Measurements from ENCODE around the gene ANKRD39.
"Not testable (repeated sequence)": the region's sequence is repeated elsewhere in the genome, so short reads cannot be mapped to it uniquely, and the experiment has no call there.

Gene ANKRD39

DNA sequence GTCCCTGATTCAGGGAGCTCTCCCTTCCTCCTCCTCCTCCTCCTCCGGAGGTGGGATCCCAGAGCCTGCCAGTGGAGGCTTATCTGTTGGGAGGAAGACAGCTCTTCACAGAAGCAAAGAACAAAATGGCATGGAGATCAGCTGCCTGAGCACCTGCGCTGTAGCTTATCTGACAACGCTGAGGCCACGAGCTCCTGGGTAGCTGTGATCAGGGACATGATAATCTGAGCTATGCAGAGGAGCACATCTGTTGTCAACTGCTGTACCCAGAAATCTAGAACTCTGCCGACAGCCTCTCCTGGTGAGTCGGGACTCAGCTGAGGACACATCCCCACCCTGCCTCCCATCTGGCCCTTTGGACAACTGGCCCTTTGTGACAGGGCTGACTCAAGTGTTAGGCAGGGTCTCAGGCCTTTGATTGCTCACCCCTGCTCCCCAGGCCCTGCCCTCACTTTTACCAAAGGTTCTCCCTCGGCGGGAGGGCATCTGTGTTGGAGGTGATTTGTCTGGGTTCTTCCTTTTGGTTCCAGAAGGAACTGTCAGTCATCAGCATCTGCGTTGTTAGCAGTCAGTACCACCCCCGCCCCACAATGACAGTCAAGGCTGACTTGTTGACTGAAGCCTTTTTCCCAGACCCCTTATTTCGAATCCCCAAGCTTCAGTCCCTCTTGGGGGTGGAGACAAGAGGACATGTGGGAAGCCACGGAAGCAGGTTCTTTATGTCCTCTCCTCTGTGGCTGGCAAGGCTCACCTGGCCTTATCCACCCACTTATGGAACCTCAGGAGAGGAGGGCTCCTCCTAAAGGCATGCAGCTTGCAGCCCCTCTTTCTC is 47.6 kb downstream of the ANKRD39 start:
- no peak overlapping the region for H3K27ac Mint-ChIP-seq
- H3K4me1 Mint-ChIP-seq: peaks cover 14% of the 10 kb centered on the region
- no peaks in the 10 kb centered on the region for H3K9me3 Mint-ChIP-seq
- ATAC-seq (no peak), DNase-seq (no peak)
- no peaks in the 10 kb centered on the region for H3K27me3 Mint-ChIP-seq
- H3K4me3 Mint-ChIP-seq: no peak overlapping the region
- H3K36me3 Mint-ChIP-seq (ENCODE audit: low read depth): no peaks in the 10 kb centered on the region

DNA sequence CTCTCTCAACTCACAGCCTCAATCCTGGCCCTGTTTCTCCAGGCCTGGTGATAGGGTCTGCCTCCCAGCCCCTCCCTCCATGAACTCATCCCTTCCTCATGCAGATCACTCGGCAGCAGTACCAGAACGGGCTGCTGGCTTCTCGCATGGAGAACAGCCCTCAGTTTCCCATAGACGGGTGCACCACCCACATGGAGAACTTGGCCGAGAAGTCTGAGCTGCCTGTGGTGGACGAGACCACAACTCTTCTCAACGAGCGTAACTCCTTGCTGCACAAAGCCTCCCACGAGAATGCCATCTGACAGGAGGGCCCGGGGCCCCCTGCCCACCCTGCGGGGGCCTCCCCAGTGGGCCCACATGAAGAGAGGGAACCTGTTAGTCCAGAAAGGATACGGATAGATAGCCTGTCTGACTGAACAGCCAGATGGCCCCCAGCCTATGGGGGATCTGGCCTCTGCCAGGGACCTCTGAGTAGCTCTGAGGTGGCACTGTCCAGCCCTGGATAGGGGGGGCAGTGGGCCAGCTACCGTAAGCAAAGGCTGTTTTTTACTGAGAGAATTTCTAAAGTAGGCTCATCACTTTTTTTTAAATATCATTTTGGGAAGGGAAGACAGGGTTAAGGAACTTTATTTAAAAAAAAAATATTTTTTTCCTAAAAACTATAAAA is 48.5 kb downstream of the ANKRD39 start:
- Mint-ChIP-seq H3K4me1 (peaks cover 10% of the 10 kb centered on the region), H3K4me3 (no peak overlapping the region), H3K27me3 (no peaks in the 10 kb centered on the region), H3K27ac (no peak overlapping the region), H3K9me3 (no peaks in the 10 kb centered on the region), H3K36me3 (ENCODE audit: low read depth) (no peaks in the 10 kb centered on the region)
- ATAC-seq (no peak), DNase-seq (no peak)

DNA sequence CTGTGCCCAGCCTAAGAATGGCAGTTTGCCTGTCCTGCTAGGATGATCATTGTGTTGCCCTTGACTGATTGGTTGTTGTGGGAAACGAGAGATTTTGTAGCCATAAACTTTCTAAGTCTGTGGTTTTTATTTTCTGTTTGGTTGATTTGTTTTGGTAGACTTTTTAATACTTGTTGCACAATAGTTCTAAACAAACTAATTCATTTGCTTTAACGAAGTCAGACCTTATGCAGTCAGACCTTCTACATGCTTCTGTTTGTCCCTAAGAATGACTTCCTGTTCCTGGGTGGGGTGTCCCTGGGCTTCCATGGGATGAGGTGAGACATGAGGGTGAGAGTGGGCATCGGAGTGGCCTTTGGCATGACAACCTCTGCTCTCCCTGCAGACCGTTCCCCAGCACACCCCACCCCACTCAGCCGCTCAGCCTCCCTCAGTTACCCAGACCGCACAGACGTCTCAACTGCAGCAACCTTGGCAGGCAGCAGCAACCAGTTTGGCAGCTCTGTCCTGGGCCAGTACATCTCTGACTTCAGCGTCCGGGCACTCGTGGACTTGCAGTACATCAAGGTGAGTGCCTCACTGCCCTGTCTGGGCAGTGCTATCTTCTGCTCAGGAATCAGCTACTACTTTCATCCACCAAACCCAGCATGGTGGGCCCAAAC is 49.5 kb downstream of the ANKRD39 start:
- Mint-ChIP-seq H3K27ac (no peak overlapping the region), H3K36me3 (ENCODE audit: low read depth) (no peaks in the 10 kb centered on the region), H3K4me1 (peaks cover 10% of the 10 kb centered on the region), H3K27me3 (no peaks in the 10 kb centered on the region), H3K9me3 (no peaks in the 10 kb centered on the region), H3K4me3 (no peak overlapping the region)
- DNase-seq (no peak), ATAC-seq (no peak)

DNA sequence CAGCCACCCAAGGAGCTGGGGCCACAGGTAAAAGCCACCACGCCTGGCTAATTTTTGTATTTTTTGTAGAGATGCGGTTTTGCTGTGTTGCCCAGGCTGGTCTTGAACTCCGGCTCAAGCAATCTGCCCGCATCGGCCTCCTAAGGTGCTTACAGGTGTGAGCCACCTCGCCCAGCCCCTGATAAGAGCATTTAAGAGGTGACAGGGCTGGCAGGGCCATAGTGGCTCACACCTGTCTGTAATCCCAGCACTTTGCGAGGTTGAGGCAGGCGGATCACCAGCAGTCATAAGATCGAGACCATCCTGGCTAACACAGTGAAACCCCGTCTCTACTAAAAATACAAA is 50.7 kb downstream of the ANKRD39 start:
- ATAC-seq (no peak), DNase-seq (no peak)
- Mint-ChIP-seq H3K36me3 (ENCODE audit: low read depth) (no peaks in the 10 kb centered on the region), H3K9me3 (no peaks in the 10 kb centered on the region), H3K4me1 (peaks cover 10% of the 10 kb centered on the region), H3K4me3 (no peak overlapping the region), H3K27ac (no peak overlapping the region), H3K27me3 (no peaks in the 10 kb centered on the region)

DNA sequence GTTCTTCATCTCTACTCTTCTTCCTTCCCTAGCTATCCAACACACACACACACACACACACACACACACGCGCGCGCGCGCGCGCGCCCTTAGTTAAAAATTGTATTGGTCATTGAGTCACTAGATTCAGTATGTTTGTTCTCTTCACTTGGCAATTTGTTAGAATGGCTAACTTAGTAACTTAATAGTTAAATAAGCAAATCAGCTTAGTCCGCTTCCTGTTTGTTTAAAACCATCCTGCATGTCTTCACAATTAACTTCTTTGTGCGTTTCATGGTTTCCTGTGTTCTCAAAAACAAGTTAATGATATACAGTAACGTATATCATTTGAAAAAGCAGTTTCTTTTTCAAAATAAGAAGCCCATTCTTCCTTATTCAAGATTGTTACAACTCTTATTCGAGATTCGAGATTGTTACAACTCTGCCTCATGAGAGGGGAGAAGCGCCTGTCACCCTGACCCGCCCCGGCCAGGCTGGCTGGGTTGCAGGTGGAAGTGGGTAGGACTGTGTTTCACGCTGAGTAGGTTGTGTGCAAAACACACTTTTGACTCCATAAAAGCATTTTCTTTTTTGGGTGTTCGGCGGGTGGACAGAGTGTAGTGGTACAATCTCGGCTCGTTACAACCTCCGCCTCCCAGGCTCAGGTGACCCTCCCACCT is 51.2 kb downstream of the ANKRD39 start:
- no peak overlapping the region for H3K4me3 Mint-ChIP-seq
- no peaks in the 10 kb centered on the region for H3K27me3 Mint-ChIP-seq

DNA sequence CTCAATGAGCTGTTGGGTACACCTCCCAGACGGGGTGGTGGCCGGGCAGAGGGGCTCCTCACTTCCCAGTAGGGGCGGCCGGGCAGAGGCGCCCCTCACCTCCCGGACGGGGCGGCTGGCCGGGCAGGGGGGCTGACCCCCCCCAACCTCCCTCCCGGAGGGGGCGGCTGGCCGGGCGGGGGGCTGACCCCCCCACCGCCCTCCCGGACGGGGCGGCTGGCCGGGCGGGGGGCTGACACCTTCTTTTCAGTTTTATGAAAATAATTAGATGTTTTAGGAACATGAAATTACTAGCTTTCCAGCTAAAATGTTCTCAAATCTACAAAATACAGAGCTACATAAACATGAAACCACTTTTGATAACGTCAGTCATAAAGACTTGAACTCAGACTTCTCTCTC is 51.9 kb downstream of the ANKRD39 start:
- H3K27ac Mint-ChIP-seq; H3K36me3 Mint-ChIP-seq (ENCODE audit: low read depth); H3K27me3 Mint-ChIP-seq; H3K4me1 Mint-ChIP-seq; H3K4me3 Mint-ChIP-seq; ATAC-seq; DNase-seq; H3K9me3 Mint-ChIP-seq: not testable (repeated sequence)

More for the DNA sequence above, 51.2 kb downstream of the ANKRD39 start:
- Mint-ChIP-seq H3K27ac (no peak overlapping the region), H3K36me3 (ENCODE audit: low read depth) (no peaks in the 10 kb centered on the region), H3K9me3 (no peaks in the 10 kb centered on the region), H3K4me1 (peaks cover 10% of the 10 kb centered on the region)
- no peak for DNase-seq
- no peak for ATAC-seq

DNA sequence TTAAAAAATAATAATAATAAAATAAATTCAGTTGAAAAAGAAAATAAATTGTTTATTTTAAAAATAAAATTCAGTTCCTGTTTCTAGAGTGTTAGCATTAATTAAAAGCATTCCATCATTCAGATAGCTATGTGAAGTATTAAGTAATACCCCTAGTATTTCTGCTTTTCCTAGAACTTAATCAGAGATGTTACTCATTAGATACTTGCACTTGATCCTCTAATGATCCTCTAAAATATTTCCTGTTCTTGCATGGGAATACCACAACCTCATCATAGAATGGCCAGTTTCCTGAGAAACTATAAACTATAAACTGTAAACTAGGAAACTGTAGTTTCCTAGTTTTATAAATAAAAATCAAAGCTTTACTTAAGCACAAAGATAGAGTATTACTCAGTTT is 52.8 kb downstream of the ANKRD39 start:
- peaks cover 10% of the 10 kb centered on the region for H3K4me1 Mint-ChIP-seq
- H3K27ac Mint-ChIP-seq: no peak overlapping the region
- no peaks in the 10 kb centered on the region for H3K9me3 Mint-ChIP-seq
- no peaks in the 10 kb centered on the region for H3K36me3 Mint-ChIP-seq (ENCODE audit: low read depth)
- H3K4me3 Mint-ChIP-seq: no peak overlapping the region
- DNase-seq: no peak
- ATAC-seq: no peak
- no peaks in the 10 kb centered on the region for H3K27me3 Mint-ChIP-seq

DNA sequence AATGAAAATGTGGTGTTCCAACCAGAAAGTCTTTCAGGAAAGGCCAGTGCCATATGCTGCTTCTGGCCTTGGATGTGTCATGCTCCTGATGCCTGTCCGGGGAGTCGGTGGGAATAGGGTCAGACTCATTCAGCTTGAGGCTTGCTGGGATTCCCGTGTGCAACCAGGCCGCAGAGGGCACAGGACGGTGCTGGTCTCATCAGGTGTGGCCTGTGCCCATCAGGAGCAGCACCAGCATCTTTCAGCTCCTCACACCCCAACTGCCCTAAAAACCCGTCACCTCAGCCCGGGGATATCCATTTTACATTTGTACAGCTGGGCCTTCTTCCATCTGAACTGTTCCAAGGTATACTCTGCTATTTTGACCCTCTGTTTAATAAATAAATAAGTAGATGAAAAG is 55.1 kb downstream of the ANKRD39 start:
- H3K27me3 Mint-ChIP-seq: no peaks in the 10 kb centered on the region
- H3K27ac Mint-ChIP-seq: no peak overlapping the region
- H3K4me3 Mint-ChIP-seq: no peak overlapping the region
- DNase-seq (no peak), ATAC-seq (no peak)
- H3K36me3 Mint-ChIP-seq (ENCODE audit: low read depth): no peaks in the 10 kb centered on the region
- peaks cover 10% of the 10 kb centered on the region for H3K4me1 Mint-ChIP-seq
- no peaks in the 10 kb centered on the region for H3K9me3 Mint-ChIP-seq

DNA sequence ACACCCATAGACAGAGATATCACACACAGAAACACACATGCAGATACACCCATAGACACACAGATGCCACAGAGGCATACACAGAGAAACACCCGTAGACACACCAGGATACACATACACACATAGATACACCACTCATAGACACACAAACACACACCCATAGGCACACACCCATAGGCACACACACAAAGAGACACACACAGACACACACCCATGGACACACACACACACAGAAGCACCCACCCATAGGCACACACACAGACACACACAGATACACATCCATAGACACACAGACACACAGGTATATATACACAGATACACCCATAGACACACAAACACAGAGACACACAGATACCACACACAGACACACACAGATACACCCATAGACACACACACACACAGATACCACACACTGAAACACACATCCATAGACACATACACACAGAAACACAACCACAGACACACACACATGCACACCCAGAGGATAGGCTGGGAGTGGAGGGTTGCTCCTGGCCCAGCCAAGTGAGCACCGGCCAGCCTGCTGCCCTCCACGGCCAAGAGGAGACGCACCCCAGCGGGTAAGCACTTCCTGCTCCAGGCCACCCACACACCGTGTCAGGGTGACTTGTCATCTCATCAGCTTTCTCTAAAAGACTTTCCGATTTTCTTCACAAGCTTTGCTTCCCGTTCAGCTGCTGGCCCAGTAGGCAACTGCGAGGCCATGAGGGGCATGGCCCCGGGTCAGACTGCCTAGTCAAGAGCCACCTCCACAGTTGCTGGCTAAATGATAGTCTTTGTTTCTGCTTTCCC is 55.8 kb downstream of the ANKRD39 start:
- DNase-seq: no peak
- Mint-ChIP-seq H3K27ac (no peak overlapping the region), H3K9me3 (no peaks in the 10 kb centered on the region), H3K36me3 (ENCODE audit: low read depth) (no peaks in the 10 kb centered on the region), H3K27me3 (no peaks in the 10 kb centered on the region), H3K4me1 (peaks cover 9% of the 10 kb centered on the region), H3K4me3 (no peak overlapping the region)
- ATAC-seq: peak; percentile 43

DNA sequence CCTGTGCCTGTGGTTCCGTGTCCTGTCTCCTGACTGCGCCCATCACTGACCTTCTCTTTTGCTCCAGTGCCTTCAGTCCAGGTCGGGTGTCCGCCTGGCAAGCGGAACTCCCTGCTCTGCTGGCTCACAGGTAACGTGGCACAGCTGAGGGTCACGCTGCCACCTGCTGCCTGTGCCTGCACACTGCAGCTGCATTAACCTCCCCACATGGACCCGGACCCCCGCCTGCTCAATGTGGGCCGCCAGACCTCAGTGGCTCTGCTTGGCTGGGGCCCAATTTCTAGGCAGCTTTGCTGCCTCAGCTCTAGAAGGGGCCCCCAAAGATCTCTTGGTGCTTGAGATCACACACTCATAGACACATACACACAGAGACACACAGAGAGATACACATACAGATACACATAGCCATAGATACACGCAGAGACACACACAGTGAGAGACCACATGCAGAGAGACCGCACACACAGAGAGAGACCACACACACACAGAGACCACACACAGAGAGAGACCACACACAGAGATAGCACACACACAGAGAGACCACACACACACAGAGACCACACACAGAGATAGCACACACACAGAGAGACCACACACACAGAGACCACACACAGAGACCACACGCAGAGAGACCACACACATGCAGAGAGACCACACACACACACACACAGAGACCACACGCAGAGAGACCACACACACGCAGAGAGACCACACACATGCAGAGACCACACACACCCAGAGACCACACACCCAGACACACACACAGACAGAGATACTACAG is 56.6 kb downstream of the ANKRD39 start:
- Mint-ChIP-seq H3K4me1 (peaks cover 2% of the 10 kb centered on the region), H3K4me3 (no peak overlapping the region), H3K27me3 (no peaks in the 10 kb centered on the region), H3K9me3 (no peaks in the 10 kb centered on the region), H3K27ac (no peak overlapping the region), H3K36me3 (ENCODE audit: low read depth) (no peaks in the 10 kb centered on the region)
- ATAC-seq (peak; percentile 88), DNase-seq (peak; percentile 77)

DNA sequence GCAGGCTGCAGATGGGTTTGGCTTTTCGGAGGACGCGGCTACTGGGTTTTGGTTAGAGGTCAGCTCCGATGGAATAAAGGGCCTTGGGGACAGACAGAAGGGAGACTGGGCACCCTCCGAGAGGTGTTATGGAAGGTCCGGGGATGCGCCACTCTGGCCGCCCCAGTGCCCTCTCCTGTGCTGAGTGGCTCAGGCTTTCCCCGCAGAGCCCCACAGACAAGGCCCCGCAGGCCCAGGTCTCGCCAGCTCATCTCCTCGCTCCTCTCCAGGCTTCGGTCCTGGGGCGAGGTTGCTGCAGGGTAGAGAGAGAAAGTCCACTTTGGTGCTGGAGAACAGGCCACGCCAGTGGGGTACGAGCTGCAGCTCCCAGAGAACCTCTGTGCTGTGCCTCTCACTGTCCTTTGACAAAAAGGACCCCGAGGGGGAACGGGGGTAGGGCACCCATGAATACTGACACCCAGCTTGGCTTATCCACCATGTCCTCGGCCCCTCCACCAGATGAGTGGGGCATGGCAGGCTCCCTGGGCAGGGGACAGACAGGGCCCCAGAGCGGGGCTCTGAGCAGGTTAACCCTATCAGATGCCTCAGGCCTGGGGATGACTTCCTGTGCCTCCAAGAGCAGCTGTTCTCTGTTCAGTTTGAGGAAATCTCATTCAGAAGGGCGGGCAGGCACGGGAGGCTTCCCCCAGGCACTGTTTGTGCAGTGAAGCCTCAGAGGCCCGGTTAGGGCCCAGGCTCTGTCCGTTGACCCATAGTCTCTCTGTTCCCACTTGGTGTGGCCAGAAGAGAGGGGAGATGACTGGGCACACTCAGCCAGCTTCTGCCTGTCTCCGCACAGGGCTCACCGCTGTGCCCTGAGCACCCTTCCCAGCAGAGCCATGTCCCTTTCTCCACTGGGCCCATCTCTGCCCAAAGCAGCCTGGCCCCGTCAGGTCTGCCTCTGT is 57.5 kb downstream of the ANKRD39 start:
- DNase-seq: no peak
- H3K4me3 Mint-ChIP-seq: no peak overlapping the region
- peak; percentile 27 for ATAC-seq
- H3K9me3 Mint-ChIP-seq: no peaks in the 10 kb centered on the region
- H3K27me3 Mint-ChIP-seq: no peaks in the 10 kb centered on the region
- no peak overlapping the region for H3K27ac Mint-ChIP-seq
- H3K36me3 Mint-ChIP-seq (ENCODE audit: low read depth): no peaks in the 10 kb centered on the region
- no peaks in the 10 kb centered on the region for H3K4me1 Mint-ChIP-seq

DNA sequence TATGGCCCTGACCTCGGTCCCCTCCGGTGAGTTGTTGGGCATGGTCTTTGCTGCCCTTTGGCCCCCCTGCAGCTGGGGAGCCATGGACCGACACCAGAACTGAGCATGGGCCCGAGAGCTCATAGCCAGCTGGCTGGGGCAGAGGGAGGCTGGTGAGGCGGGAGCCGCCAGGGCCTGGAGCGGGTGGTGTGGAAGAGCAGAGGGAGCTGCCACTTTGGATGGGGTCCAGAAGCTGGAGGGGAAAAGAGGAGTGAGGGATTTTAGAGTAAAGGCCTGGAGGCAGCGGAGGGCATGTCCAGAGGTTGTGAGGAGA is 58.2 kb downstream of the ANKRD39 start:
- Mint-ChIP-seq H3K9me3 (no peaks in the 10 kb centered on the region), H3K36me3 (ENCODE audit: low read depth) (no peaks in the 10 kb centered on the region), H3K4me3 (no peak overlapping the region), H3K27me3 (no peaks in the 10 kb centered on the region), H3K27ac (no peak overlapping the region), H3K4me1 (no peaks in the 10 kb centered on the region)
- DNase-seq (no peak), ATAC-seq (no peak)
